ENCODE data around the gene STRN. TPM values are rescaled to one million over a fixed set of nuclear protein-coding genes. Genes with fewer than 3 reads are reported as not detected.
"Not testable (repeated sequence)": the region's sequence is repeated elsewhere in the genome, so short reads cannot be mapped to it uniquely, and the experiment has no call there.

The STRN gene
- total and polyA plus RNA-seq, 4 donors: 3.7 to 35.9 (median 15.7) TPM

DNA sequence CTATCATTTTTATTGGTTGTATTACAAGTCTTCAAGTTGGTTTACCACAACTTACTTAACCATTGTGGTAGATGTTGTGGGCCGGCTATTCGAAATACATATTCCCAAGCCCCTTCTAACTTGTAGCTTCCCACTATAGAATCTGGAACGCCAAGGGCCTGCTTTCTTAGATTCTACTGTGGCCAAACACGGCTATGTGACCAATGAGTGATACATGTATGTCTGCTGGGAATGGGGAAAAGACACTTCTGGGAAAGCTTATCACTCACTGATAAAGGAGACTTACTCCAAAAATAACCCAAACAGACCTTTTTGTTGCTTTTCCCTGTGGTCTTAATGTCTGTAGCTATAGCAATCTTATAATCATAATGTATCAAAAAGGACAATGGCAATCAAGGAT is 24.5 kb downstream of the STRN start:
- 95 to 97% methylated on average over 4 of the region's 4 CpGs for WGBS, 2 donors
- H3K9me3 ChIP-seq (ENCODE audit: control insufficient read depth in 4 of 4, insufficient read depth in 3 of 4, low read length in 3 of 4): no peaks in the 10 kb centered on the region
- peaks cover 0 to 9% (median 0%) of the 10 kb centered on the region in 5 donors for H3K4me1 ChIP-seq (ENCODE audit: control insufficient read depth in 5 of 5, insufficient read depth in 5 of 5, low read length in 5 of 5)
- no peaks in the 10 kb centered on the region for H3K27me3 ChIP-seq (ENCODE audit: control insufficient read depth in 3 of 3, insufficient read depth in 3 of 3, low read length in 2 of 3)
- no peaks in the 10 kb centered on the region for H3K36me3 ChIP-seq (ENCODE audit: control insufficient read depth in 4 of 4, insufficient read depth in 4 of 4, low read length in 4 of 4)
- H3K27ac ChIP-seq (ENCODE audit: low read depth in 1 of 2, low read length in 1 of 2): peak overlapping the region in 1 of 2 donors; percentile 45
- ATAC-seq (ENCODE audit: insufficient read depth, low FRiP score): no peak
- DNase-seq: no peak
- TF ChIP-seq CTCF (IDR thresholded peaks at IDR 0.05; ENCODE audit: control extremely low read depth, extremely low read depth): no peak
- no peak overlapping the region for H3K9ac ChIP-seq (ENCODE audit: insufficient read depth in 1 of 2, low read length in 2 of 2)
- no peak overlapping the region for H3K4me3 ChIP-seq

- H3K27ac ChIP-seq (ENCODE audit: low read depth in 1 of 2, low read length in 1 of 2); H3K4me1 ChIP-seq (ENCODE audit: control insufficient read depth in 5 of 5, insufficient read depth in 5 of 5, low read length in 5 of 5); ATAC-seq (ENCODE audit: insufficient read depth, low FRiP score); H3K9me3 ChIP-seq (ENCODE audit: control insufficient read depth in 4 of 4, insufficient read depth in 3 of 4, low read length in 3 of 4); H3K9ac ChIP-seq (ENCODE audit: insufficient read depth in 1 of 2, low read length in 2 of 2); H3K4me3 ChIP-seq; H3K36me3 ChIP-seq (ENCODE audit: control insufficient read depth in 4 of 4, insufficient read depth in 4 of 4, low read length in 4 of 4); DNase-seq; H3K27me3 ChIP-seq (ENCODE audit: control insufficient read depth in 3 of 3, insufficient read depth in 3 of 3, low read length in 2 of 3): not testable (repeated sequence)
Measured at GRCh38 chr2:36936526-36936925, 29.8 kb downstream of the STRN start.

- peaks cover 0 to 11% (median 3%) of the 10 kb centered on the region in 5 donors for H3K4me1 ChIP-seq (ENCODE audit: control insufficient read depth in 5 of 5, insufficient read depth in 5 of 5, low read length in 5 of 5)
- not testable (repeated sequence) for H3K27me3 ChIP-seq (ENCODE audit: control insufficient read depth in 3 of 3, insufficient read depth in 3 of 3, low read length in 2 of 3); ATAC-seq (ENCODE audit: insufficient read depth, low FRiP score); H3K27ac ChIP-seq (ENCODE audit: low read depth in 1 of 2, low read length in 1 of 2); H3K9me3 ChIP-seq (ENCODE audit: control insufficient read depth in 4 of 4, insufficient read depth in 3 of 4, low read length in 3 of 4); DNase-seq; H3K36me3 ChIP-seq (ENCODE audit: control insufficient read depth in 4 of 4, insufficient read depth in 4 of 4, low read length in 4 of 4); H3K4me3 ChIP-seq; H3K9ac ChIP-seq (ENCODE audit: insufficient read depth in 1 of 2, low read length in 2 of 2)
- 97 to 98% methylated on average over 6 of the region's 6 CpGs for WGBS, 2 donors
Measured at GRCh38 chr2:36931688-36932087, 34.6 kb downstream of the STRN start.

- WGBS, 2 donors: 59 to 76% methylated on average over 7 of the region's 7 CpGs
- H3K9me3 ChIP-seq (ENCODE audit: control insufficient read depth in 4 of 4, insufficient read depth in 3 of 4, low read length in 3 of 4); H3K9ac ChIP-seq (ENCODE audit: insufficient read depth in 1 of 2, low read length in 2 of 2); H3K36me3 ChIP-seq (ENCODE audit: control insufficient read depth in 4 of 4, insufficient read depth in 4 of 4, low read length in 4 of 4); ATAC-seq (ENCODE audit: insufficient read depth, low FRiP score); H3K27me3 ChIP-seq (ENCODE audit: control insufficient read depth in 3 of 3, insufficient read depth in 3 of 3, low read length in 2 of 3); H3K4me3 ChIP-seq: not testable (repeated sequence)
- H3K4me1 ChIP-seq (ENCODE audit: control insufficient read depth in 5 of 5, insufficient read depth in 5 of 5, low read length in 5 of 5): peaks cover 0 to 11% (median 3%) of the 10 kb centered on the region in 5 donors
- peak overlapping the region; percentile 31 to 81 for H3K27ac ChIP-seq (ENCODE audit: low read depth in 1 of 2, low read length in 1 of 2)
- peak in 2 of 3 donors; percentile 42 to 49 for DNase-seq
Measured at GRCh38 chr2:36930787-36931410, 35.4 kb downstream of the STRN start.

DNA sequence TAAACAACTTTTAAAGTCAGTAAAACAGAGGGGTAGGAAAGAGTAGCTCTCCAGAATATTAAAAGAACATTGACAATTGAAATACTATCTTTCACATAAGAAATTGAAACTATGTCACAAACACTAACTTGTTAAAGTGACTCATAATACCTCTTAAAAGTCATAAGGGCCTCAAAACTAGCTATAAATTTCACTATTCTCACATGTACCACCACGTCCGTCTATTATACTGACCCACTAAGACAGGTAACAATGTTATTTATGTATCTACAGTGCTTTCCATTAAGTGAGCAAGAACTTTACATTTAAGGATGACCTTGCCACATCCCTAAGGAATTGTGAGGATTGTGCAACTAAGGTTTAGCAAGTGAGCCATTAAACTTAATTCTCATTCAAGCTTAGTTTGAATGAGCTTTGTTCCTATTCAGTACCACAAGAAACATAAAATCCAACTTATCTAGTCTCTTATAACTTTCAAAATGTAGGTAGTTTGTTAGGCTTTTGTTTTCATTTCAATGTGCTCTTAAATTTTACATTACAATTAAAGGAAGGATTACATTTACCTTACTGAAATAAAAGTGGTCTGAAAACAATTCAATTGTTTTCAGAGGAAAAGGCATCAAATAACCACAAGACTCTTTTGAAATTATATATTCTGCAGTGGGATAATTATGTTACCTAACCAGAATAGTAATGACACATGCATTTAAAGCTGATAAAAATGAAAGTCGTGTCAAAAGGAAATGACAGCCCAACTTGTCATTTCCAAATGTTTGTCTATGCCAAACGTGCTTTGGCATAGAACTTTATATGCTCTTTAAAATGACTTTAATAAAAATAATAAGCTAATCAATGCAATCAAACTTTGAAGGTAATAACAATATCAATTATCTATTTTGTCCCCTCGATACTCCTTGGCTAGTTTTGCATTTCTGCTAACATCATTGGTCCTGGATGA is 39.9 kb downstream of the STRN start:
- H3K9me3 ChIP-seq (ENCODE audit: control insufficient read depth in 4 of 4, insufficient read depth in 3 of 4, low read length in 3 of 4); H3K4me3 ChIP-seq; H3K4me1 ChIP-seq (ENCODE audit: control insufficient read depth in 5 of 5, insufficient read depth in 5 of 5, low read length in 5 of 5); H3K9ac ChIP-seq (ENCODE audit: insufficient read depth in 1 of 2, low read length in 2 of 2); H3K27me3 ChIP-seq (ENCODE audit: control insufficient read depth in 3 of 3, insufficient read depth in 3 of 3, low read length in 2 of 3); H3K36me3 ChIP-seq (ENCODE audit: control insufficient read depth in 4 of 4, insufficient read depth in 4 of 4, low read length in 4 of 4); ATAC-seq (ENCODE audit: insufficient read depth, low FRiP score); DNase-seq: not testable (repeated sequence)
- 40 to 48% methylated on average over 5 of the region's 5 CpGs for WGBS, 2 donors
- peak overlapping the region in 1 of 2 donors; percentile 9 for H3K27ac ChIP-seq (ENCODE audit: low read depth in 1 of 2, low read length in 1 of 2)

GRCh38 chr2:36922629-36923028 is 43.7 kb downstream of the STRN start:
- DNase-seq; H3K9me3 ChIP-seq (ENCODE audit: control insufficient read depth in 4 of 4, insufficient read depth in 3 of 4, low read length in 3 of 4); H3K27ac ChIP-seq (ENCODE audit: low read depth in 1 of 2, low read length in 1 of 2); ATAC-seq (ENCODE audit: insufficient read depth, low FRiP score); H3K4me1 ChIP-seq (ENCODE audit: control insufficient read depth in 5 of 5, insufficient read depth in 5 of 5, low read length in 5 of 5); H3K4me3 ChIP-seq; H3K27me3 ChIP-seq (ENCODE audit: control insufficient read depth in 3 of 3, insufficient read depth in 3 of 3, low read length in 2 of 3); H3K36me3 ChIP-seq (ENCODE audit: control insufficient read depth in 4 of 4, insufficient read depth in 4 of 4, low read length in 4 of 4); H3K9ac ChIP-seq (ENCODE audit: insufficient read depth in 1 of 2, low read length in 2 of 2): not testable (repeated sequence)
- 97% methylated on average over 10 of the region's 10 CpGs for WGBS, 2 donors

Data from lung (tissue), 12 donors.